Ovary (tissue), 9 donors: ENCODE measurements around the gene OTC. TPM values are rescaled to one million over a fixed set of nuclear protein-coding genes. Genes with fewer than 3 reads are reported as not detected.

Experiments used
- DNase-seq, 5 donors: peaks; one replicate each; pipeline ENCODE4 v3.0.0-alpha.2; 2019 to 2020
- H3K27ac ChIP-seq, 2 donors: fragments of 200-600 bp; one replicate each; pipeline versions ENCODE4 v1.5.1 to v1.8.0; 2019 to 2022
- H3K27me3 ChIP-seq: fragments of 200-600 bp; one replicate; pipeline ENCODE4 v1.8.0; 2022
- H3K36me3 ChIP-seq: fragments of 200-600 bp; sonication (generic); one replicate; pipeline ENCODE4 v1.5.1; 2019
- H3K4me1 ChIP-seq: one replicate; pipeline ENCODE4 v1.8.1; 2013; ENCODE audit warnings: mild to moderate bottlenecking, moderate library complexity; ENCODE audit not compliant: insufficient read depth
- H3K4me3 ChIP-seq: fragments of 200-600 bp; sonication (generic); one replicate; pipeline ENCODE4 v1.5.1; 2017
- H3K9me3 ChIP-seq, 2 donors: fragments of 200-600 bp in 1 of 2; sonication (generic) in 1 of 2; one replicate each; pipeline versions ENCODE4 v1.5.1 to v1.8.1; 2013 to 2019; ENCODE audit warnings: mild to moderate bottlenecking in 1 of 2, moderate library complexity in 1 of 2
- EP300 ChIP-seq: sonication (generic); formaldehyde crosslinking; IDR thresholded peaks from one replicate; pipeline ENCODE4 v1.6.1; 2017; ENCODE audit warnings: antibody characterized with exemption
- POLR2A ChIP-seq: fragments of 450-650 bp; IDR thresholded peaks from one replicate; pipeline ENCODE4 v1.6.1; 2017; ENCODE audit warnings: antibody characterized with exemption, mild to moderate bottlenecking, moderate library complexity
- WGBS, 3 donors: extraction: QIAGEN DNeasy Blood & Tissue Kit in 1 of 3; methylation state at CpG; one replicate each; pipeline versions ENCODE4 v1.1.5 to v1.1.7; 2013 to 2017; 5-methylcytosine and 5-hydroxymethylcytosine counted together
- intact Hi-C, 4 donors: fragments of 100-400 bp; cut with DNase I; formaldehyde crosslinking; loops; one replicate each; pipeline versions ENCODE4 v1.11.0 to v1.15.1; 2022 to 2023
- polyA plus RNA-seq, 2 donors: library from polyadenylated mRNA; stranded (reverse); fragments of 200-250 nt in 1 of 2; fragments of 350-450 nt in 1 of 2; fragmentation: Illumina TruSeq in 1 of 2; extraction: RNeasy Lipid Tissue Mini Kit (QIAGEN cat#74804) in 1 of 2; gene quantifications; one replicate each; pipeline ENCODE4 v1.2.3, GENCODE V29; 2013 to 2014
- total RNA-seq, 7 donors: library from RNA; depleted of rRNA in 2 of 7; stranded (reverse); fragments of >200 nt in 2 of 7; fragmentation: NEBNext Ultra II Directional in 3 of 7; extraction: Animal tissue kit (Norgen Biotek cat#: 25700) in 3 of 7; gene quantifications; one replicate each; pipeline versions ENCODE4 v1.1.0 to v1.2.4, GENCODE V29; 2016 to 2023
- TF ChIP-seq, protein P1 (sequence below), 3 donors: fragments of 450-650 bp in 2 of 3; fragments of 200-600 bp in 1 of 3; IDR thresholded peaks; one replicate each; pipeline versions ENCODE4 v1.5.1 to v1.8.0; 2016 to 2022; ENCODE audit warnings: antibody characterized with exemption in 3 of 3, mild to moderate bottlenecking in 1 of 3
- donor health status: DM: no; HTN: no; CAD: no; lungs with moderate emphysema.
- donor health status: DM: no; HTN: no; CAD: no.
- donor health status: Bipolar disorder and iron deficiency.
- donor health status: DM: yes; HTN: yes; CAD: no.
- donor health status: DM: no; HTN: no; CAD: no.
- donor health status: DM: yes; HTN: yes; CAD: no.

The OTC gene
- total and polyA plus RNA-seq, 9 donors = 0.18 to 2.2 (median 0.34) TPM; not detected in 4

DNA sequence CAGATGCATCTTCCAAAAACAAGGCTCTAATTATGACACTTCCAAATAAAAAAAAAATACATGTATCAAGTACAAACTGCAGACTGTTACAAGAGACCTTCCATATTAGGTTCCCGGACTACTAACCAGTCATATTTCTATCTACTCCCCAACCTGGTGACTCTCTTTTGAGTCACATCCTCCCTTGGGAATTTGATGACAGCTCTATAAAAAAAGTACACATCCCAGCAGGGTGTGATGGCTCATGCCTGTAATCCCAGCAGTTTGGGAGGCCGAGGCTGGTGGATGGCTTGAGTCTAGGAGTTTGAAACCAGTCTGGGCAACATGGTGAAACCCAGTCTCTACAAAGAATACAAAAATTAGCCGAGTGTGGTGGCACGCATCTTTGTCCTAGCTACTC, 40.0 kb upstream of the OTC start:
- H3K4me3 ChIP-seq = no peak overlapping the region
- H3K4me1 ChIP-seq = no peaks in the 10 kb centered on the region
- no peaks in the 10 kb centered on the region for H3K36me3 ChIP-seq
- no peaks in the 10 kb centered on the region for H3K27me3 ChIP-seq
- no peak overlapping the region for H3K27ac ChIP-seq
- intact Hi-C loops = no loop called here
- TF ChIP-seq, protein P1, sequence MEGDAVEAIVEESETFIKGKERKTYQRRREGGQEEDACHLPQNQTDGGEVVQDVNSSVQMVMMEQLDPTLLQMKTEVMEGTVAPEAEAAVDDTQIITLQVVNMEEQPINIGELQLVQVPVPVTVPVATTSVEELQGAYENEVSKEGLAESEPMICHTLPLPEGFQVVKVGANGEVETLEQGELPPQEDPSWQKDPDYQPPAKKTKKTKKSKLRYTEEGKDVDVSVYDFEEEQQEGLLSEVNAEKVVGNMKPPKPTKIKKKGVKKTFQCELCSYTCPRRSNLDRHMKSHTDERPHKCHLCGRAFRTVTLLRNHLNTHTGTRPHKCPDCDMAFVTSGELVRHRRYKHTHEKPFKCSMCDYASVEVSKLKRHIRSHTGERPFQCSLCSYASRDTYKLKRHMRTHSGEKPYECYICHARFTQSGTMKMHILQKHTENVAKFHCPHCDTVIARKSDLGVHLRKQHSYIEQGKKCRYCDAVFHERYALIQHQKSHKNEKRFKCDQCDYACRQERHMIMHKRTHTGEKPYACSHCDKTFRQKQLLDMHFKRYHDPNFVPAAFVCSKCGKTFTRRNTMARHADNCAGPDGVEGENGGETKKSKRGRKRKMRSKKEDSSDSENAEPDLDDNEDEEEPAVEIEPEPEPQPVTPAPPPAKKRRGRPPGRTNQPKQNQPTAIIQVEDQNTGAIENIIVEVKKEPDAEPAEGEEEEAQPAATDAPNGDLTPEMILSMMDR (IDR thresholded peaks at IDR 0.05) = no peak
- TF ChIP-seq POLR2A (no peak), EP300 (no peak)
- no peaks in the 10 kb centered on the region for H3K9me3 ChIP-seq
- DNase-seq = no peak
- 76 to 92% (median 76%) methylated on average over 4 of the region's 4 CpGs for WGBS, 3 donors

- DNase-seq = no peak
- no peak for TF ChIP-seq EP300
- no peak for TF ChIP-seq POLR2A
- TF ChIP-seq, protein P1 (IDR thresholded peaks at IDR 0.05) = no peak
- no peaks in the 10 kb centered on the region for H3K4me1 ChIP-seq
- no peak overlapping the region for H3K27ac ChIP-seq
- H3K36me3 ChIP-seq = no peaks in the 10 kb centered on the region
- intact Hi-C loops = no loop called here
- H3K27me3 ChIP-seq = no peaks in the 10 kb centered on the region
- WGBS, 3 donors = 80 to 82% (median 81%) methylated on average over 4 of the region's 4 CpGs
- H3K4me3 ChIP-seq = no peak overlapping the region
- no peaks in the 10 kb centered on the region for H3K9me3 ChIP-seq
Observed at GRCh38 chrX:38313190-38313589, 39.2 kb upstream of the OTC start.

GRCh38 chrX:38315186-38315585, 37.2 kb upstream of the OTC start:
- H3K4me3 ChIP-seq = no peak overlapping the region
- WGBS, 3 donors = 80 to 86% (median 81%) methylated on average over 7 of the region's 7 CpGs
- no peak for DNase-seq
- no peak overlapping the region for H3K27ac ChIP-seq
- TF ChIP-seq, protein P1 (IDR thresholded peaks at IDR 0.05) = no peak
- no peak for TF ChIP-seq EP300
- TF ChIP-seq POLR2A = no peak
- H3K9me3 ChIP-seq = no peaks in the 10 kb centered on the region
- no peaks in the 10 kb centered on the region for H3K4me1 ChIP-seq
- H3K36me3 ChIP-seq = no peaks in the 10 kb centered on the region
- intact Hi-C loops = no loop called here
- H3K27me3 ChIP-seq = no peaks in the 10 kb centered on the region

GRCh38 chrX:38318196-38318595, 34.2 kb upstream of the OTC start:
- intact Hi-C loops = no loop called here
- no peak overlapping the region for H3K4me3 ChIP-seq
- TF ChIP-seq, protein P1 (IDR thresholded peaks at IDR 0.05) = no peak
- TF ChIP-seq POLR2A (no peak), EP300 (no peak)
- H3K4me1 ChIP-seq = no peaks in the 10 kb centered on the region
- no peak for DNase-seq
- WGBS, 3 donors = 40 to 57% (median 43%) methylated on average over 3 of the region's 3 CpGs
- no peak overlapping the region for H3K27ac ChIP-seq
- no peaks in the 10 kb centered on the region for H3K9me3 ChIP-seq
- H3K27me3 ChIP-seq = no peaks in the 10 kb centered on the region
- no peaks in the 10 kb centered on the region for H3K36me3 ChIP-seq
